GM13977 (cell line): ENCODE data around the gene DTX1.

Experiments
- DNase-seq: peaks from one replicate; pipeline ENCODE4 v3.0.0; 2012; ENCODE audit warnings: low spot score
- in situ Hi-C: fragments of 300-500 bp; cut with MboI; formaldehyde crosslinking; loops from one replicate; pipeline ENCODE4 v1.12.0; 2022; ENCODE audit warnings: low sequenced_read_pairs, low pct_unique_long_range_greater_than_20kb, mixed read lengths, inconsistent platforms; ENCODE audit not compliant: unreplicated experiment
- TF ChIP-seq, protein P1 (sequence below): IDR thresholded peaks from 2 replicates; pipeline ENCODE4 v1.5.1; 2012; ENCODE audit warnings: mild to moderate bottlenecking, control low read depth; ENCODE audit not compliant: insufficient read depth; ENCODE audit errors: extremely low read depth, missing control alignments

The DTX1 gene

GRCh38 chr12:113146999-113147398 lies 90.5 kb downstream of the DTX1 start:
- in situ Hi-C loops = no loop called here
- TF ChIP-seq, protein P1, sequence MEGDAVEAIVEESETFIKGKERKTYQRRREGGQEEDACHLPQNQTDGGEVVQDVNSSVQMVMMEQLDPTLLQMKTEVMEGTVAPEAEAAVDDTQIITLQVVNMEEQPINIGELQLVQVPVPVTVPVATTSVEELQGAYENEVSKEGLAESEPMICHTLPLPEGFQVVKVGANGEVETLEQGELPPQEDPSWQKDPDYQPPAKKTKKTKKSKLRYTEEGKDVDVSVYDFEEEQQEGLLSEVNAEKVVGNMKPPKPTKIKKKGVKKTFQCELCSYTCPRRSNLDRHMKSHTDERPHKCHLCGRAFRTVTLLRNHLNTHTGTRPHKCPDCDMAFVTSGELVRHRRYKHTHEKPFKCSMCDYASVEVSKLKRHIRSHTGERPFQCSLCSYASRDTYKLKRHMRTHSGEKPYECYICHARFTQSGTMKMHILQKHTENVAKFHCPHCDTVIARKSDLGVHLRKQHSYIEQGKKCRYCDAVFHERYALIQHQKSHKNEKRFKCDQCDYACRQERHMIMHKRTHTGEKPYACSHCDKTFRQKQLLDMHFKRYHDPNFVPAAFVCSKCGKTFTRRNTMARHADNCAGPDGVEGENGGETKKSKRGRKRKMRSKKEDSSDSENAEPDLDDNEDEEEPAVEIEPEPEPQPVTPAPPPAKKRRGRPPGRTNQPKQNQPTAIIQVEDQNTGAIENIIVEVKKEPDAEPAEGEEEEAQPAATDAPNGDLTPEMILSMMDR = no peak
- DNase-seq = no peak
